BJ (cell line): ENCODE results near the gene NEO1. TPM values are rescaled to one million over a fixed set of nuclear protein-coding genes. Genes with fewer than 3 reads are reported as not detected.

Experiments used
- CTCF ChIA-PET: fragments of 350-600 bp; formaldehyde crosslinking; extraction: SDS; loops from one replicate; lab custom pipeline; 2021; ENCODE audit warnings: antibody characterized with exemption, inconsistent platforms; lab: Yijun Ruan, JAX
- POLR2A ChIA-PET: fragments of 300-600 bp; sonication (Branson Sonifier 250); formaldehyde crosslinking; extraction: SDS; loops from one replicate; lab custom pipeline; 2021; ENCODE audit warnings: antibody characterized with exemption; lab: Charles Lee
- DNase-seq: peaks from one replicate; pipeline ENCODE4 v3.0.0-alpha.2; 2011; ENCODE audit warnings: low read depth
- H3K27me3 ChIP-seq: 2 replicates; pipeline ENCODE4 v1.6.0; 2011; ENCODE audit warnings: low read length; ENCODE audit not compliant: control insufficient read depth, insufficient read depth
- H3K36me3 ChIP-seq: 2 replicates; pipeline ENCODE4 v1.5.1; 2011; ENCODE audit warnings: low read length; ENCODE audit not compliant: control insufficient read depth, insufficient read depth
- H3K4me3 ChIP-seq: 2 replicates; pipeline ENCODE4 v1.5.1; 2011; ENCODE audit warnings: low read depth, mild to moderate bottlenecking, control low read depth, low read length
- polyA plus RNA-seq: library from polyadenylated mRNA; depleted of rRNA; stranded (reverse); fragments of >200 nt; gene quantifications from 2 replicates; pipeline ENCODE4 v1.2.3, GENCODE V29; 2011
- TF ChIP-seq, protein P1 (sequence below): IDR thresholded peaks from 2 replicates; pipeline ENCODE4 v1.5.1; 2011; ENCODE audit warnings: low read depth, mild to moderate bottlenecking, control low read depth, inconsistent platforms, low read length, moderate library complexity; ENCODE audit not compliant: insufficient read depth

Gene NEO1
- polyA plus RNA-seq, 1 experiment = 2.9 TPM

DNA sequence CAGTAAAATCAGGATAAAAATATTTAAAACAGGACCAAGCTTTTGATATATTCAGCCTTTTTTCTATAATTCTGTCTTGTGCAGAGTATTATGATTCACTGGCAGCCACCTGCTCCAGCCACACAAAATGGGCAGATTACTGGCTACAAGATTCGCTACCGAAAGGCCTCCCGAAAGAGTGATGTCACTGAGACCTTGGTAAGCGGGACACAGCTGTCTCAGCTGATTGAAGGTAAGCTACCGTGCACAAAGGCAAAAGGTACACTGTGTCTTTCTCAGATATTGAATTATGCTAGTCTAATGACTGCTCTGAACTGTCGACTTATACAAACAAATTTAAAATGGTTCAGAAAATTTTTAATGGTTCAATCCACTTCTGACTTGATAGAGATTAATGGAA, 202.3 kb downstream of the NEO1 start:
- DNase-seq = no peak
- Histone ChIP-seq H3K27me3 (no peaks in the 10 kb centered on the region), H3K4me3 (no peak overlapping the region), H3K36me3 (no peaks in the 10 kb centered on the region)
- ChIA-PET POLR2A (no interaction called here), CTCF (no interaction called here)
- TF ChIP-seq, protein P1, sequence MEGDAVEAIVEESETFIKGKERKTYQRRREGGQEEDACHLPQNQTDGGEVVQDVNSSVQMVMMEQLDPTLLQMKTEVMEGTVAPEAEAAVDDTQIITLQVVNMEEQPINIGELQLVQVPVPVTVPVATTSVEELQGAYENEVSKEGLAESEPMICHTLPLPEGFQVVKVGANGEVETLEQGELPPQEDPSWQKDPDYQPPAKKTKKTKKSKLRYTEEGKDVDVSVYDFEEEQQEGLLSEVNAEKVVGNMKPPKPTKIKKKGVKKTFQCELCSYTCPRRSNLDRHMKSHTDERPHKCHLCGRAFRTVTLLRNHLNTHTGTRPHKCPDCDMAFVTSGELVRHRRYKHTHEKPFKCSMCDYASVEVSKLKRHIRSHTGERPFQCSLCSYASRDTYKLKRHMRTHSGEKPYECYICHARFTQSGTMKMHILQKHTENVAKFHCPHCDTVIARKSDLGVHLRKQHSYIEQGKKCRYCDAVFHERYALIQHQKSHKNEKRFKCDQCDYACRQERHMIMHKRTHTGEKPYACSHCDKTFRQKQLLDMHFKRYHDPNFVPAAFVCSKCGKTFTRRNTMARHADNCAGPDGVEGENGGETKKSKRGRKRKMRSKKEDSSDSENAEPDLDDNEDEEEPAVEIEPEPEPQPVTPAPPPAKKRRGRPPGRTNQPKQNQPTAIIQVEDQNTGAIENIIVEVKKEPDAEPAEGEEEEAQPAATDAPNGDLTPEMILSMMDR = no peak

DNA sequence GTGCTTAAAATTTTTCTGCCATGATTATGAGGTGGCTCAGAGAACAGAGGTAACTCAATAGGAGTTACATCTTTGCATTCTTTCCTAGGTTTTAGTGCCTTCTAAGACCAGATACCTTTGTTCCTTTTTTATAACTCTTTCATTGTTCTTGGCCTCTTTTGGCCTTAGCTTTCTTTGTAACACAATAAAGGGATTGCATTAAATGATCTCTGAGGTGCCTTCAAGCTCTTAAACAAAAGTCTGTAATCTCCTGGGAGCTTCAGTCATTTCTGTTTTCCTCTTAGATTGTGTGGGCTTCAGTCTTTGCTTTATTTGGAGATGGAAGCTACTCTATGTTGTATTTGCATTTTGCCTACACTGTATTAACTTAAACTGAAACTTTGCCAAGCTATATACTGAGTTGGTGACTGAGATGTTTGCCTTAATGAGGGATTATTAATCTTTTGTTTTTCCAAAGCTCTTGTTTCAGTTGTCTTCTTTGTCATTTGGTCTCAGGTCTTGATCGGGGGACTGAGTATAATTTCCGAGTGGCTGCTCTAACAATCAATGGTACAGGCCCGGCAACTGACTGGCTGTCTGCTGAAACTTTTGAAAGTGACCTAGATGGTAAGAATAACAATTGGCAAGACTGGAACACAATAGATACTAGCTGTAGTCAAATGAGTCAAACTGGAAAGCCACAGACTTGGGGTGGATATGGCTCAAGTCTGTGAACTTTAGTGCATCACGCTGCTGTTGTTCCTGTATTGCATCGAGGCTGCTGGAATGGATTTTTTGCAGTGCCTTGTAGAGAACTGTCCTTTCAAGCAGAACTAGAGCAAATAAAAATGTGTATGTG, 206.2 kb downstream of the NEO1 start:
- CTCF ChIA-PET = interaction anchor here (1.5 kb wide), 1 partner anchor 19 kb away, joined by 3 read pairs; no protein-coding TSS in a partner anchor
- Histone ChIP-seq H3K4me3 (no peak overlapping the region), H3K36me3 (no peaks in the 10 kb centered on the region), H3K27me3 (no peaks in the 10 kb centered on the region)
- DNase-seq = no peak
- TF ChIP-seq, protein P1 = no peak
- POLR2A ChIA-PET = no interaction called here

DNA sequence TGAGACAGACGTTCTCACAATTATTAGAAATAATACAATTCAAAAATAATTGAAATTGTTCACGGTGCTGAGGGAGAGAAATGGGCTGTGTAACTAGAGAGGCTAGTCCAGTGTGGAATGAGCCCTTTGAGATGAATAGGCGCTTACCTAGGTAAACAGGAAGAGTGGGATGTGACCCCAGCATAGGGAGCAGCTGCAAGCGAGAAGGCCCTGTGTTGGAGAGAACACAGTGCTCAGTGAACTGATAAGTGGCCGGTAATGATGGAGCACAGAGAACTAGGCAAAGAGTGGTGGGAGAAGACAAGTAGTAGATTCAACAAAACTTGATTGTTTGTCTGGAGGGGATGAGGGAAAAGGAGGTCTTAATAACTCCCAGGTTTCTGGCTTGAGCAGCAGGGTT, 212.6 kb downstream of the NEO1 start:
- no peaks in the 10 kb centered on the region for H3K36me3 ChIP-seq
- TF ChIP-seq, protein P1 = no peak
- ChIA-PET CTCF (interaction anchor here (1.0 to 5.5 kb wide), 8 partner anchors 9 to 34 kb away, joined by 3 to 36 read pairs (median 10); no protein-coding TSS in a partner anchor), POLR2A (no interaction called here)
- no peaks in the 10 kb centered on the region for H3K27me3 ChIP-seq
- H3K4me3 ChIP-seq = no peak overlapping the region
- no peak for DNase-seq

DNA sequence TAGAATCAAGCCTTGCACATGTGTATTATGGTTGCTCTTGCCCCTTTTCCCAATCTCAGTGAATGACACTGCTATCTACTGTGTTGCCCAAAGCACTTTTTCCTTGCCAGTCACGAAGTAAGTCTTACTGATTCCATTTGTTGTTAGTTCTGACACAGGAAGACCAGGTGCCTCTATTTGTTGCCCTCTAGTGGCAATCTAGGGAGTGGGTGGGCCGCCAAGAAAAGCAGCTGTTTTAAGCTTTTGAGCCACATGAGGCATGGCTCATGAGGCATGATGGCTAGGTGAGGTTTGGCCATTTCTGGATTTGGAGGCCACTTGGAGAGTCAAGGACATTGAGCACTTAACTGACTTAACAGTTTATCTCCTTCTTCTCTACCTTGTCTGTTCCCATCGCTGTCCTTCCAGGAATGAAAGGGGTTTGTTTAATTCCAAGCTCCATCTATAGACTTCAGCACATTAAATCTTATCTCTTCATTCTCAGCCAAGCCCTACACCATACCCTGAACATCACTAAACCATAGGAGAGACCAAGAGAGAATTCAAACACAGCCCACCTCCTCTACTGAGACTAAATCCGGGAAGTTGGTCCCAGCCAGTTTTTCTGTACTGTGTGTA, 213.4 kb downstream of the NEO1 start:
- Histone ChIP-seq H3K27me3 (no peaks in the 10 kb centered on the region), H3K36me3 (no peaks in the 10 kb centered on the region), H3K4me3 (no peak overlapping the region)
- ChIA-PET CTCF (interaction anchor here (0.6 to 5.5 kb wide), 10 partner anchors 8 to 68 kb away, joined by 3 to 36 read pairs (median 4); no protein-coding TSS in a partner anchor), POLR2A (no interaction called here)
- no peak for DNase-seq
- TF ChIP-seq, protein P1 = peak; percentile 72

DNA sequence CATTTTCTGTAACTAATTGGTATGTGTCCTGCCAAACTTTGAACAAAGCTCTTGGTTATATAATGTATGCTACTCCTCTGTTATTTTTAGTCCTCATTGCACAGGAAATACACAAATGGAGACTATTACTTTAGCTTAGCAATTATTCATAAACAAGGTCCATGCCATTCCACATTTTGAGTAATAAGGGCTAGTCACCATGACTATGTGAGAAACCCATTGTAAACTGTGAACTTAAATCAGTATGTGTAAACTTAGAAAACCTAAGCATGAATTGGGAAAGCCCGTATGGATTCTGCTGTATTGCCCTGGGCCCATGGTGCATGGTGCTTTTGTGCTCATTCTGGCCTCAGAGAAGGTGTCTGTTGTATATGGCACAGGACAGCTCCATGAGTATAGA, 216.2 kb downstream of the NEO1 start:
- TF ChIP-seq, protein P1 = no peak
- Histone ChIP-seq H3K4me3 (no peak overlapping the region), H3K36me3 (no peaks in the 10 kb centered on the region), H3K27me3 (no peaks in the 10 kb centered on the region)
- no peak for DNase-seq
- ChIA-PET CTCF (interaction anchor here (0.8 kb wide), 1 partner anchor 22 kb away, joined by 4 read pairs; no protein-coding TSS in a partner anchor), POLR2A (no interaction called here)
